GM21515 (cell line): Measurements from ENCODE around the gene TXNRD3.

Experiments used
- ATAC-seq: cut with Tn5 transposase; IDR thresholded peaks from one replicate; pipeline ENCODE4 v1.9.1; 2021; ENCODE audit not compliant: unreplicated experiment

The TXNRD3 gene

GRCh38 chr3:126654571-126655383 is at the start of gene TXNRD3:
TXNRD3 (minus strand) TSS chr3:126655124.
- no peak for ATAC-seq

- ATAC-seq = peak; percentile 94
Measured at GRCh38 chr3:126703512-126704493, 48.9 kb upstream of the TXNRD3 start, which contains the start of gene CHCHD6. CHCHD6 (plus strand) TSS chr3:126704240; CDS start chr3:126704313, 73 bp downstream.

GRCh38 chr3:126699011-126699410 is 44.1 kb upstream of the TXNRD3 start:
- no peak for ATAC-seq

DNA sequence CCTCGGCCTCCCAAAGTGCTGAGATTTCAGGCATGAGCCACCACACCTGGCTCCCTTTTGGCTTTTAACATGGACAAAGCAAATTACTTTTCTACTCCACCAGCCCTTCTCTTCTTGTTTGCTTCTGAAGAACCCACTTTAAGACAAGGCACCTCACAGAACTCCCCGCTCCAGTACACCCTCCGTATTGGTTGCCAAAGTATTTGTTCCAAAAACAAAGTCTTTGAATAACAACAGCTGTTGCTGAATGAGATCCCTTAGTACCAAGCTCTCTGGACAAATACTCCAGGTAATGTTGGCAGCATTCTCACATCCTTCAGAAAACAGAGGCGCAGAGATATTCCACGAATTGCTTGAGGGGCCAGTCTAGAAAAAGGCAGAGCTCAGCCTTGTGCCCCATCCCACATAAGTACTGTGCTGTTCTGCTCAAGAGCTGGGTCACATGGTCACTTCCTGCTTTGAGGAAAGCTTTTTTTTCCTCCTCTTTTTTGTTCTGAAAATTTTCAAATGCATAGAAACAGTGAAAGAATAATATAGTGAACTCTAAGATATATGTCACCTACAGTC is 41.9 kb upstream of the TXNRD3 start:
- no peak for ATAC-seq

- no peak for ATAC-seq
Measured at GRCh38 chr3:126693921-126694320, 39.0 kb upstream of the TXNRD3 start.

- ATAC-seq = no peak
Measured at GRCh38 chr3:126692858-126693257, 37.9 kb upstream of the TXNRD3 start.

DNA sequence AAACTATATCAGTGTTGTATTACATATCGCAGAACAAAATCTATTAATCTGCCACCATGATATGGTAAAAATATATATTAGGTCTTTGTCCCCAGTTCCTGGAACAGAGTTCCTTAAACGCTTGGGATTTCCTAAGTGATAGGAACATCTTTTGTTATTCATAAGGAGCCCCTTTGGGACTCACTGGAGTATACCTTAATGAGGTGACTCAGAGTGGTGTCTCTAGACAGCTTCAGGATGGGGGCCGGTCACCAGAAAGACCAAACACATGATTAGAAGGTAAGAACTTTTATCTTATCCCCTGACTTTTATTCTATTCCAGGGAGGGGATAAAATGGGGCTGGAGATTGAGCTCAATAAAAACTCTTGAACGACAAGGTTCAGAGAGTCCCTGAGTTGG is 36.8 kb upstream of the TXNRD3 start:
- ATAC-seq = no peak

- no peak for ATAC-seq
Measured at GRCh38 chr3:126685493-126685892, 30.6 kb upstream of the TXNRD3 start.

- ATAC-seq = no peak
Measured at GRCh38 chr3:126685021-126685420, 30.1 kb upstream of the TXNRD3 start.

GRCh38 chr3:126684218-126684751 is 29.4 kb upstream of the TXNRD3 start:
- no peak for ATAC-seq

DNA sequence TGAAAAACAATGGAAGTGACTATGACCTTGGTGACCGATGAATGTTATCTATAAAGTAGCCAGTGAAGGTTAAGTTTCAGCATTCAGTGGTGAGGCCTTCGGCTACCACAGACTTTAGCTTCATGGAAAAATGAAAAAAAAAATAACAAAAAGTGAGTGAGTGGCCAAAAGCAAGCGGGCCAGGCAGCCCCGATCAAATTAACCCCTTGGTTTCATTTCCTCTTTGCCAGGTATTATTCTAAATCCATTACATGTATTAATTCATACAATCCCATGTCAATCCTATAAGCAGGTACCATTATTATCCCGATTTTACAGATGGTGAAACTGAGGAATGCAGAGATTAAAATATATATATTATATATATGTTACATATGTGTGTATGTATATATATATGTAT is 28.1 kb upstream of the TXNRD3 start:
- ATAC-seq = no peak

DNA sequence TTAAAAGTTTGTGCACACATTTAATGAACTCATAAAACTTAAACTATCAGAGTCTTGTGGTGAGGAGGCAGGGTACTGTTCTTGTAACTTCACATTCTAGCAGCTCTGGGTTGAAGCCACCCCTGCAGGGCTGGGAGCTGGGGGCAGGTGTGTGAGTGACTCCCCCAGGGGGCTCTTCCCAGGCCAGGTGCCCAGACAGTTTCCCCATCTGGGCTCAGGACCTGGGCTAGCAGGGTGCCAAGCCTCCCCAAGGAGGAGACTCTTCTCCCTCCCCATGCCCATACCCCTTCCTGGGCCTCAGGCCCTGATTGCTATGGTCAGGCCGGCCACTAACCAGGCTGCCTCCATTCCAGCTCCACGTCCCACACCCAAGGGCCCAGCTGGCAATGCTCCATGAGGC is 27.1 kb upstream of the TXNRD3 start:
- no peak for ATAC-seq

- ATAC-seq = no peak
Measured at GRCh38 chr3:126680667-126681055, 25.7 kb upstream of the TXNRD3 start.

DNA sequence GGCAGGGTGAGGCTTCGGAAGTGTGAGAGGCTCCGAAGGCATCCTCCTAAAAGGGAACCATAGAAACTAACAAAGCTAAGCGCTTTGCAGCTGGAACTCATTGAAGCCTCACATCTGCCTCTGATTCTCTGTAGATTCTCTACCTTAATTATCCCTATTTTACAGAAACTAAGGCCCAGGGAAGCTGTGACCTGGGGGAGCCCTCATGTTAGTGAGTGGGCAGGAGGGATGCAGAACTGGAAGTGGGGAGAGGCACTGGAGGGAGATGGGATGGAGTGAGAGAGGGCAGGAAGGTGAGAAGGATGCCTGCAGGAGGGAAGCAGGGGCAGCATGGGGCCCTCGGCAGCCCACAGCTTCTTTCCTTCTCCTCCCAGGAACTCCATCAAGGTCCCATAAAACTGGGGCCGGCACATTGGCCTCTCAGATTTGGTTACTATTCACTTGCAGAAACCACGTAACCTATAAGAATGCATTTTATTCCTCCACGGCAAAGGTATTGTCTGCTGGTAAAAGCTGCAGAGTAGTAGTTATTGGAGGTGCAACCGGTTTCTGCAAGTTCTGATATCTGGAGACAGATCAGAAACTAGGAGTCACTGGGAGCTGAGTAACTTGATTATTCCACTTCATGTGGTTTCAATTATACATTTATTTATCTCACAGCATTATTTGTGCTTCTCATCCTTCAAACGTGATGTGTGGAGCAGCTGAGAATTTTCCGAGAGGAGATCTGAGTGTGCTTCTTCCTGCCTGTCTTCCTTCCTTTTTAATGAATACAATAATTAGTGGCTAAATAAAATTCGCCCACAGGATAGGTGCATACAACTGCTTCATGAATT is 25.1 kb upstream of the TXNRD3 start:
- no peak for ATAC-seq

GRCh38 chr3:126679318-126679751 is 24.4 kb upstream of the TXNRD3 start:
- ATAC-seq = no peak

DNA sequence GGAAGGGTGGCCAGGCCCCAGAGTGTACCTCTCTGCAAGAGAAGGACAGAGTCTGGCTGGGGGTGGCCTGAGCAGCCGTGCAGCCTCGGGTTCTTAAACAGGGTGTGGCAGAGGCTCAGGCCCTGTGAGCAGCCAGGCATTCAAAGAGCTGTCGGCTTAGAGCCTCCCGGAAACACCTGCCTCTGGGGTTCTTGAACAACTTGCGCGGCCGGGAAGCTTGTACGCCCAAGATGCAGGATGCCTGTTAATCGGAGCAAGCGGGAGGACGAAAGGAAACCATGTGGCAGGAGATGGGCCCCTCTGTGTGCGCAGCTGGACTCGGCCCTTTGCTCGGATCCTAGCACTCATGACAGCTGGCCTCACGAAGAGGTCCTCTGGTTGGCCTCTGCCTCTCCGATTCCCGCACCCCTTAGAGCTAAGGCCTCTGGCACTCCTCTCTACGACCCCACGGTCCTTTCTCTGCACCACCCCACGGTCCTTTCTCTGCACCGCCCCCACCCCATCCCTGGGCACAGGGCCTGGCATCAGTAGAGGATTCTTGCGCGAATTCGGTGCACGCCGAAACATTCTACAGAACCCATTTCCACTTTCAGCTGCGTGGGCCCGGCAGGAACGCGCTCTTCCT is 23.9 kb upstream of the TXNRD3 start:
- no peak for ATAC-seq

DNA sequence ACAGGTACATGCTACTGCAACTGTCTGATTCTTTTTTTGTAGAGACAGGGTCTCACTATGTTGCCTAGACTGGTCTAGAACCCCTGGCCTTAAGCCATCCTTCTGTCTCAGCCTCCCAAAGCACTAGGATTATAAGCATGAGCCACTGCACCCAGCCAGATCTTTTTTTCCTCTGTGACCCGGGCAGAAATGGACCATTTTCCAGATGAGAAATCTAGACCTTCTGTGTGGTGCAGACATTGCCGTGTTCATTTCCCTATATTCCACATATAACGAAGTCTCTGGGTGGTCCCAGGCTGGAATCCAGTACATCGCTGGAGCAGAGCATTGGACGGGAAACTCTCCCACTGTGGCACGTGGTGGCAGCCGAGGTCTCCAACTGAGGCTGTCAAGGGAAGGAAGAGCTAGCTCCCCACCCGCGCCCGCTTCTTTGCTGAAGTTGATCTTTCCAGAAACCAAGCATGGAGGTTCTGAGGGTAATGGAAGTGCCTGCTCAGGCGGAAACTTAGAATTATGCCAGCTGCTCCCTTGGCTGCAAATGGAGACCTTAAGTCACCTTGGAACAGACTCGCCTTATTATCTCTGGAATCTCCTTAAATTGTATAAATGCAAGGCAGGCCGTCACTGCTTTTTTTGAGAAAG is 23.1 kb upstream of the TXNRD3 start:
- ATAC-seq = no peak

GRCh38 chr3:126676919-126677705 is 22.2 kb upstream of the TXNRD3 start:
- ATAC-seq = no peak
